Measurements from ENCODE around the gene ITGA5.

The ITGA5 gene

DNA sequence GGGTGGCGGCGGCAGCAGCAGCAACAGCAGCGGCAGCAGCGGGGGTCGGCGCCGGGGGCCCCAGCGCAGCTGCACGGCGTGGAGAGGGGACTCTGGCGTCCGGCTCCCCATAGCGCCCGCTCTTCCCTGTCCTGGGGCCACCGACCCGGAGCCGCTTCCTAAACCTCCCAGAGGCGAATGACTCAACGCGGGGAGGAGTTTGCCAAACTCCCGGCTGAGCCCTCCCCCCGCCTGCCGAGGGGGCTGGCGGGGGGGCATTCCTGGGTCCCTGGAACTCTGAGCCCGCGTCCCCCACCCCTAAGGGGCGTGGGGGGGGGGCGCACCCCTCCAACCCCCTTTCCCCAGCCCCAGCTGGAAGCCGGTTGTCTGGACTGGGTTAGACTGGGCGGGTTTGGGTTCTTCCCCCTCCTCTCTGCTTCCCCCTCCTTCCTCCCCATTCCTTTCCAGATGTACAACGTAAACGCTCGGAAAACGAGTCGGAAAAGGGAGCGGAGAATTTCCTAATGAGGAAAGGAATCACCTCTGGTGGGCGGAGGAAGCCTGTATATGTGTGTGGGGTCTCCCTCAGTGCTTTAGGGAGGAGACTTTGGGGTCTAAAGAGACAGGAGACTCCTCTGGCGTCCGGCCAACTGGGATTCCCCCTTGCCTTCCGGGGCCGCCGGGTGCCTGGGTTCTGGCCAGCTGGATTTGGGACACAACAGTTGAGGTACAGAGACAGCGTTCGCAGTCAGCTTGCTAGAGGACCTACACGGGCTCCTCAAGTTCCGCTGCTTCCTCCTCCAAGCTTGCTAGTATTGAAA is at the start of gene ITGA5:
TSS of gene ITGA5 (minus strand) at position 179 of the 800 bp plus-strand sequence. CDS start at position 111, 68 bp downstream.
- peak; percentile 68 for DNase-seq

DNA sequence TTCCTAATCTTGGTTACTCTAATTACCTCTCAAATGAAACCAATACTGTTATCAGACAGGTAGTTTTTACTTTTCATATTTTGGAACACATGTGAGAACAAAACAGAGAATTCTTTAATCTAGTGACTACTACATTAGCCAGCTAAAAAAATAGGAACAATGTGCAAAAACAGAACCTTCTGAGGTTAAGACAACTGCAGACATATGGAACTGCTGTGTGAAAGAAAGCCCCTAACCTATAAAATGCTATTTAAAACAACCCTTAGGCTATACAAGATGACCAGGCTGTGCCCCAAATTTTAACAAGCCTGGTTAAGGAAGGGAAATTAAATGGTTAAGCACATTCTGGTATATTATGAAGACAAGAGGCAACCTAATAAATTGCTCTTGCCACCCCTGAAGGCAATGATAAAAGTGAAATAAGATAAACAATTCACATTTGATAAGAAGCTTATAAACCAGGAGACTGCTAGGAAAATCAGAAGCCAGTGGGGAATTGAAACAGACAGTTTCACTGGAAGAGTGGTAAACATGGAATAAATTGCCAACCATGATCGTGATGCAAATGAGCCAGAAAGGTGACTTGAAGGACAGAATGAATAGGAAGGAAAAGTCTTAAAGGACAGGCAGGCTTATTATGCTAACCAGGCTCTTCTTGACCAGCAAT is 46.9 kb upstream of the ITGA5 start:
- no peak for DNase-seq

DNA sequence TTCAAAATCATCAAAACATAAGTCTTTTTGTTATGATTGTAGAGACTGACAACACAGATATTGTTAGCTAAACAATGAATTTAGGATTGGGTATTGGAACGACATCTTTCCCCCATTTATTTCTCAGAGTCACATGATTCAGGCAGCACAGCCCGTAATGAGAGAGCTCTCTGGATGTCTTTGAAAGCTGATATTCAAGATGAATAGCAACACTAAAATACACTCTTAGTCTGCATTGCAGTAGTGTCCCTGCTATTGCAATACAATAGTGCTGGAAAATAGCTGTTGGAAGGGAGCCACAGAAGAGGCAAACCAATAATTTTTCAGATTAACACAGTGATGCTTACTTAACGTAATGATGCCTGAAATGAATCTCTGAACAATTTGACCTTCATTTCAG is 44.4 kb upstream of the ITGA5 start:
- DNase-seq = no peak

DNA sequence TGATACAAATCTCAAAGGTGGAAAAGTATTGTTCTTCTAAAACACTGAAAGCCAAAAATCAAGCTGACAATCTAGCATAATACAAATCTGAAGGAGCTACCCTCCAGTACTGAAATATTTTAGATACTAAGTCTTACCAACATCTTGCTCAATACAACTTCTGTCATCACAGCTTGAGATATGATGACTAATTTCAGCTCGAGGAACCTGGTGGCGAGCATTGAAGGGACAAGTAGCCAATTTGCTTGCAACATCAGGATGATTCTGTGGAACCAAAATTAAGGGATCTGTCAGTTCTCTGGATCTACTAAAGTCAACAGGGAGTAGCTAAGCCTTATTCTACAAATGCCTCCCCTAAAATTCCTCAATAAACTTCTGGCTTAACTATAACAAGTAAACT is 44.0 kb upstream of the ITGA5 start:
- DNase-seq = no peak

DNA sequence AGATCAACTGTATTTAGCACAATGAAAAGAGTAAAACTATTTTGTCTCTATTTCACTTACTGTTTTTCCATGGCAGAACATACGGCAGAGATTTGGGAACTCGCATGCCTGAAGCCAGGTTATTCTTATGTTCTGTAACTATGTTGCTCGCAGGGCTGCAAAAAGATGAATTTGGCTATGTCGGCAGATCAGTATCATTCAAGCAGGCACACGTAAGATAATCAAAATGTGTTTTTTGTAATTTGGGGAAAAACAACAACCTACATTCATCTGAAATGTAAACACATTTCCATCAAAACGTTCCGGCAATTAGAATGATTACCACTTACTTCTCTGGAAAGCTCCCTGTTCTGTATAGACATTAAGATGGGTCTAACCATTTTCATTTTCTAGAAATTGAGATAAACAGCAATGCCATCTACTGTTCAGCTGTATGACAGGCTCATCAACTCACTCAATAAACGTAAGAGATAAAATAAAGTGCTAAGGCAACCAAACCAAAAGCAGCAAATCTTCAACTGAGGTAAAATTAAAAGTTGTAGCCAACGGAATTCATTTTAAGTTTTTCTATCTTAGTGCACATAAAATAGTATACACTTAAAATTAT is 41.4 kb upstream of the ITGA5 start:
- DNase-seq = no peak

DNA sequence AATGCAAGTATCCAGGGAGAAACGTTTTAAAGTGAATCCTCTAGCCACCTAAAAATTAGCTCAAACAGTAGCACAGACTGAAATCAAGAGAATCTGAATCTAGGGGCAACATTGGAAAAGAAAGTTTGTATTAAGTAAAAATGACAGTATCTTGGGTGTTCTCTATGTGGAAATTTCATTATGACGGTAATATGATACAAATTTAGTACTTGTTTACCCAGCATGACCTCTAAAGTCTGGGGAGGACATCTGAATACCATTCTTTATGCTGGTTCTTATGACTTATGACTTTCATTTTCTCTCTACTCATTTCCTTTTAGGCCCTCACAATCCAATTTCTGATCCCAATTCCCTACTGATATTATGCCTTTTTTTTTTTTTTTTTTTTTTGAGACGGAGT is 40.3 kb upstream of the ITGA5 start:
- no peak for DNase-seq

DNA sequence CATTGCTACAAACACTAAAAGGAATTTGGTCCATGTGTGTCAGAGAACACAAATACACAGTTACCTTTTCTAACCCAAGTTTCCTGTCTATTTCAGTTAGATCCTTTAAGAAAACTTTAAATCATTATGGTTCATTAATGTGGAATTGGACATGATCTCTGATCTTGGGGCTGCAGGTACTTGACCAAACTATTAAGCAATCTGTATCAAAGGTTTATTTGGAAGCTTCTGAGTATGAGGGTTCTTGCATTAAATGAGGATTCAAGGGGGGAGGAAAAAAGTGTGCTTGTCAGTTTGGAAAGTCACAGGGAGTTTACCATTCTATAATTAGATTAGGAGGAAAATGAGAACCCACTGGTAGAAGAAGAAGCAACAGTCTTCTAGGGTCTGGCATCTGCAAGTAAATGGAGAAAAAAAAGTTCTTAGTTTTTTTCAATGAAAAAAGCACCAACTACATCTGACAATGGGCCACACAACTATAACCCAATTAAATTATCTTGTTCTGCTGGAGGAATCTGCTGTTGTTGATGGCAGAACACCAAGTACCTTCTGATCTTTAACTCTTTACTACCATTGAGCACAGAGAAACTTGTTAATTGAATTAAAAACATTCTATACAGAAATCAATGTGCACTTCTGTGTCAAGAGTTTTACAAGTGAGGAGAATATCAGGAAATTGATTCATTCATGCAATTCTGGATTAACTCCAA is 36.8 kb upstream of the ITGA5 start:
- DNase-seq = no peak

DNA sequence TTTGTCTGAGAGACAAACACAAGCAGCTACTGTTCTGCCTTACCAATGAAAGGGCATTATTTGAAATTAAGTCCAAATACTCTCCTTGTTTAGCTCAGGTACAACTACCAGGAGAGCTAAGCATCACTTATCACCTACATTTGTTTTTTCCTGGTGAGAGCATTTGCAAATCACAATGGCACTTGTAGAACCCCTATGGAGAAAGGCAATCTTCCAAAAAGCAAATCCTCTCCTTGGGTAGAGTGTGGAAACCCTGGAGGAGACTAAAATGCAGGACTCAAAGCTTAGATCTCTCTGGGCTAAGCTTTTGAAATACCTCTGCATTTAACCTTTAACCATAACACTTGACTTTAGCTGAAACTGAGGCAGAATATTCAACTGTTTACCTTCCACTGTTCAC is 33.6 kb upstream of the ITGA5 start:
- DNase-seq = no peak

DNA sequence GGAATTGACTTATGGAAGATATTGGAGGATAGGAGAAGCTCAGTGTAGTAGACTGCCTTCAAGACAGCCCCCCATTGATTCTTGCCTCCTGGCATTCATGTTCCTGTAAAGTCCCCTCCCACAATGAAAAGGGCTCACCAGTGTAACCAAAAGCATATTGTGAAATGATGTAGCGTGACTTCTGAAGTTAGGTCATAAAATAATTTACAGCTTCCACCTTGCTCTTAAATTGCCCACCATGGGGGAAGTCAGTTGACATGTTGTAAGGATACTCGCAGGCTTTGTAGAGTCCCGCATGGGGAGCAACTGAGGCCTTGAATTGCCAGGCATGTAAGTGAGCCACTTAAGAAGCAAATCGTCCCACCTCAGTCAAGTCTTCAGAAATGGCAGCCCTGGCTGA is 29.3 kb upstream of the ITGA5 start:
- no peak for DNase-seq

DNA sequence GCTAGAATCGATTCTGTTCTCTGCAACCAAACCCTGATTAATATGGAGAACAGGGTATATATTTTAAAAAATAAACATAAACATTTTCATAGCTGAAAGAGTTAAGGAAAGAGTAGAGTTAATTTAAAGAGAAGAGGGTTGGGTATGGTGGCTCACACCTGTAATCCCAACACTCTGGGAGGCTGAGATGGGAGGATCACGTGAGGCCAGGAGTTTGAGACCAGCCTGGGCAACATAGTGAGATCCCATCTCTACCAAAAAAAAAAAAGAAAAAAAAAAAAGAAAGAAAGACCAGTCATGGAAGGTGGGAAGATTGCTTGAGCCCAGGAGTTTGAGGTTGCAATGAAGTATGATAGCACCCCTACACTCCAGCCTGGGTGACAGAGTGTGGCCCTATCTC is 28.9 kb upstream of the ITGA5 start:
- no peak for DNase-seq

DNA sequence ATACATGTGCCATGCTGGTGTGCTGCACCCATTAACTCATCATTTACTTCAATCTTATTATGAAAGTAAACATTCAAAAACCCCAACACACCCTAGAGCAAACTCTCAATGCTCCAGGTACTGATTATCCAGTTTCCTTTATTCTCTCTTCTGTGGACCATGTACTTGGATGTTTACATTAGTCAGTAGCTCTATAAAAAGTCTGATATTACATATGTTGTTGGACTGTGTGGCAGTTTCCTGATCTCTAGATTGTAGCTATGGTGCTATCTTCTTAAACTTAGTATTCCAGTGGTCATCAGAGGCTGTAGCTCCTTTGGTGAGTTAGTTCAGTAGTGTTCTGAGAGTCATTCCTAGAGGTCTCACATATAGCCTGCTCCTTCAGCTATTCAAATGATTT is 25.1 kb upstream of the ITGA5 start:
- DNase-seq = no peak

DNA sequence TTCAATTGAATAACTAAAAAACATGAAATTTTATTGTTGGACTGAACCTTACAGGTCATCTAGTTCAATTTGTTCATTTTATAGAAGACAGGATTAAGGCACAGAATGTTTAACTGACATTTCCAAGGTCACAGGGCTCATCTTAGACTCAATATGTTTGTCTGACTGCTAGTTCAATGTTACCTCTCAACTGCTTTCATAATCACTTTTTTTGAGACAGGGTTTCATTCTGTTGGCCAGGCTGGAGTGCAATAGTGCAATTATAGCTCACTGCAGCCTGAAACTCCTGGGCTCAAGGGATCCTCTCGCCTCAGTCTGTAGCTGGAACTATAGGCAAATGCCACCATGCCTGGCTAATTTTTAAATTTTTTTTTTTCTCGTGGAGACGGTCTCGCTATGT is 24.4 kb upstream of the ITGA5 start:
- no peak for DNase-seq

DNA sequence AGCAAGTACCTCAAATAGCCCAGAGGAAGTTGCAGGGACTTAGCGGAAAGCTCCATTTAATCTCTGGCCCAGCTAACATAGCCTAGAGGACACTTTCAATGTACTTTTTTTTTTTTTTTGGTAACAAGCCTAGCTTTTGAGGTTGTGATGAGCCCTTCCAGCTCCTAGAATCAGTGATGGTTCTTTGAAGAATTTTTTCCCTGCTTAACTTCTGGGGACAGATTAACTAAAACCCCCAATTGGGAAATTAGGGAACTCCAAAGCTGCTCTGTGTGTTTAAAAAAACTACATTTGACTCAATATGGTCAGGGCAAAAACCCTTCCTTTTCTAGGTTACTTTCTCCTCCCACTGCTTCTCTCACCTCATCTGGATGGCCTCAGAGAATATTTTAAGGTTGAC is 23.9 kb upstream of the ITGA5 start:
- DNase-seq = no peak

DNA sequence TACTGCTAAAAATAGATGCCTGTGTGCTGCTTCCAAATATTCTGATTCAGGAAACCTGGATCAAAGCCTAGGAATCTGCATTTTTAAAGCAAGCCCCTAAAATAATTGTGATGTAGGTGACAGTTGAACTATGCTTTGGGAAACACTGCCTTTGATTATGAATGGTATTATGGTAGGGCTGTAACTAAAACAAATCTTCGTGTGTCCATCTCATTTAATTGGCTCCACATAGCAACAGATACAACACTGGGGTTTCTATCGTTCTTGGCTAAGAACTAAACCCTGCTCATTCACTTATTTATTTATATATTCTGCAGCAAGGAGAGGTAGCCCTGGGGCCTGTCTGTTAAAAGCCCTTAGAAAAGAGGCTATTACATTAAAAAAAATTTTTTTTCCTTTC is 23.0 kb upstream of the ITGA5 start:
- no peak for DNase-seq

DNA sequence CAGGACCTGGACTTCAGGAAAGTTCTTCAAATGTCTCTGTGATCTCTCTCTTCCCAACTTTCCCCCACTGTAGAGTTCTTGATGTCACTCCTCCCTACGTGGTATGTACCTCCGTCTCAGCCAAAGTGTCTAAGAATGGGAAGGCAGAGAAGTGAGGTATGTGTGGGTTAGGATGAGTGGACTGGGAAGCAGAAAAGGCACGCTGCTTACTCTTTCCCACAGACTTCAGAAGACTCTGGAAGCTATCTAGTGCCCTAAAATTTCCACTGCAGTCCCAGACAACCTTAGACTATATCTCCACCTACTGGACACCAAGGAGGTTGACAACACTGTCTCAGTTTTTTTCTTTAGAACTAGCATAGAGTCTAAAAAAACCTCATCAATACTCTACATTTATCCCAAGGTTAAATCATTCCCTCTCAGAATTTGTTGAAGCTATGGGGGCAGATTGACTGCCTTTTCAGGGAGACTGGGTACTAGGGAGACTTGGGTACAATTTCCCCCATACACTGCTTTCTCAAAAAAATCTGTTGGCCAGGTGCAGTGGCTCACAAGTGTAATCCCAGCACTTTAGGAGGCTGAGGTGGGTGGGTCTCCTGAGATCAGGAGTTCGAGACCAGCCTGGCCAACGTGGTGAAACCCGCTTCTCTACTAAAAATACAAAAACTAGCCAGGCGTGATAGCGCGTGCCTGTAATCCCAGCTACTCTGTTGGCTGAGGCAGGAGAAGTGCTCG is 20.6 kb upstream of the ITGA5 start:
- no peak for DNase-seq

DNA sequence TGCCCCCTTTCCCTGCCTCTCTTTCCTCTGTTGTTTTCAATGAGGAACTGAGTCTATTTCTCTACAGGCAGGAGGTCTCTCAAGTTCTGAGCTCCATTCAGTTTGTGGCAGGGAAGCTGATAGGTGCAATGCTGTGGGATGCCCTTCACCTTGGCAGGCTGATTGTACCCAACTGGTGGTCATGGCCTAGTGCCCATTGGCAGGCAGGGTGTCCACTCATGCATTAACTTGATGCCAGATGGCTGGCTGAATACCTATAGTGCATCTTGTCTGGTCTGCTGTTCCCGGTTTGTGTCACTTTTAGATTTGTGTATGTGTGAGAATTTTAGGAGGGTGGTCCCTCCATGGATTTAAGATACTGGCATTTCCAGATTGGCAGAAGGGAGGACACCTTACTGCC is 20.0 kb upstream of the ITGA5 start:
- DNase-seq = no peak

DNA sequence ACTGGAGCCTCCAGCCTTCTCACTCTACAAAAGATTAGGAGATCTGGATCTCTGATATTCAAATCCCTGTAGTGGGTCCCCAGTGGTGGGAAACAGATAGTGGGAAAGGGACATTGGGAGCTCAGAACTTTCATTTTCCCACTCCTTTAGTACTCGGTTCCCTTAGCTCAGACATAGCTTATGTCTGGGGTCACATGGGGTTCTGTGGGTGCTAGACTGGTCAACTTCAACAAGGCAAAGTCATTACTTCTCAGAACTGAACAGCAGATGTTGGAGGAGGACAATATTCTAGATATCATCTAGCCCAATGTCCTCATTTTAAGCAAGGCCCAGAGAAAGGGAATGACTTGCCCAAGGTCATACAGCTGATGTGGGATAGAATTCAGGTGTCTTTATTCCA is 19.5 kb upstream of the ITGA5 start:
- no peak for DNase-seq

DNA sequence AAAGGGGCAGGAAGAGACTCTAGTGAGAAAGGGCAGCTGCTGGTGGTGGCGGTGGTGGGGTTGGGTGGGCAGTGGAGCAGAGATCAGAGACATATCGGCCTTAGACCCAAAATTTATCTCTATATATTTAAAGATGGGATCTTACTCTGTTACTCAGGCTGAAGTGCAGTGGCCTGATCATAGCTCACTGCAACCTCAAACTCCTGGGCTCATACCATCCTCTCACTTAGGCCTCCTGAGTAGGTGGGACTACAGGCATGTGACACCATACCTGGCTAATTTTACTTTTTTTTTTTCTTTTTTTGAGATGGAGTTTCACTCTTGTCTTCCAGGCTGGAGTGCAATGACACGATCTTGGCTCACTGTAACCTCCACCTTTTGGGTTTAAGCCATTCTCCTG is 18.6 kb upstream of the ITGA5 start:
- no peak for DNase-seq

DNA sequence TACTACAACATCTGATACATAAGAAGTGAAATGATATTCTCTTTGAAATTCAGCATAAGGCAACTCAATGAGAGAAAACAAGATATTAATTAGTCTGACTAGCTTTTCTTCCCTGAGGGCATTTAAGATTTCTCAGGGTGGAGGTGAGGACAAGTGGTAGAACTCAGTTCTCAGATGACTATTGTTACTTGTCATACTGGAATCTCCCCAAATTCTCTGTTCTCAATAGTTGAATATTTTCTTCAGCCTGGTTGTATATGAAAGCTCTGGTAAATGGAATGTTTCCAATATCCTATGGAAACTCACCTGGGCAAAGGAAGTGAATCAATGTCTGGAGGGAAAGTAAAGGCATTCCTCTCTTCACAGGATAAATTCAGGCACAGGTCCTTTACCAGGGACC is 18.2 kb upstream of the ITGA5 start:
- DNase-seq = no peak

DNA sequence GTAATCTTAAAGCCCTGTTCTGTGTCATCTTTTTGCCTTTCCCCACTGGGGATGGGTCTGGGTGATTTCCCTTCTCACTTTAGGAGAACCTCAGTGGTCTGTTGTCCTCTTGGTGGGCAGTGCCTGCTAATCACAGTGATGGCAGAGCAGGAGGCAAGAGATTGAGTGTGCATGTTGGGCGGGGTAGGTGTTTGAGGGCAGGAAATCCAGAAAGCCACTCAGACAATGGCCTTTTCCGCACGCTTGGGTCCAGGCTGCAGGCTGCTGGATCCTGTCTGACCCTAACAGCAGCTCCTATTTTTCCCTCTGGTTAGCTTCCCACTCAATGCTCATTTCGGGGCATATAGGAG is 13.7 kb upstream of the ITGA5 start:
- no peak for DNase-seq

DNA sequence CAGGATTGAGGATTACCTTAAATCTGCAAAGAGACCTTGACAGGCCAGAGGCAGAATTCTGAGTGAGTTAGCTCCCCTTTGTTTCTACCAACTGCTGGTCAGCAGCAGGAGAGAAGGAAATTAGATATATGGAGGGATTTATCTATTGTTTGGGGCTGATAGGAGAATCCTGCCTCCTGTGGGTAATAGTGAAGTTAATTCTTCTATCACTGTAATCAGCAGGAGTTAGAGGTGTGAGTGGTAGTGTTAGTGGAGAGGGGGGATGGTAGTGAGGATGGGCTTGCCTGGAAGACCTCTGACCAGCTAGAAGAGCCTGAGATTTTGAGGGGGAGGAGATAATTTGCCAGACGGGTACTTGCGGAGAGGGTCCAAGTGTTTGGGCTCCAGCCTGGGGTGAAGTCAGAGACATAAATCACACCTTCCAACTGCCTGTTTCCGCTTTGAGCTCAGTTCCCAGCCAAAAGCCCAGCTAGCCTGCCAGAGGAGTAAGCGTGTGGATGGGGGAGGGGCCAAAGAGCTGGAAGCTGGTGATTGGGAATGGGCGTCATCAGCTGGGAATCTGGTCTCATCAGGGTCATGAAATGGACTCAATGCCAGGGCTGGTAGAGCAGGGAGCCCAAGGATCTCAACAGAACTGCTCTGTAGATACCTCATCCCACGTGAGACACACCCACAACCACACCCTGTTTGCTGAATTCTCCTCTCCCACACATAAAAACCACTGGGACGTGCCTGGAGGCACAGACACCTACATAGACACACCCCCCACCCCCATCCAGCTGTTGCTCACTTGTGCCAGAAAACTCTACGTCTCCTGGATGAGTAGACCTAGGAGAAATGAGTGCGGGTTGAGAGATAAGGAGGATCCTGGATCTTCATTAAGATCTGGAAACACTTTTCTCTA is 13.1 kb upstream of the ITGA5 start:
- peak; percentile 52 for DNase-seq

DNA sequence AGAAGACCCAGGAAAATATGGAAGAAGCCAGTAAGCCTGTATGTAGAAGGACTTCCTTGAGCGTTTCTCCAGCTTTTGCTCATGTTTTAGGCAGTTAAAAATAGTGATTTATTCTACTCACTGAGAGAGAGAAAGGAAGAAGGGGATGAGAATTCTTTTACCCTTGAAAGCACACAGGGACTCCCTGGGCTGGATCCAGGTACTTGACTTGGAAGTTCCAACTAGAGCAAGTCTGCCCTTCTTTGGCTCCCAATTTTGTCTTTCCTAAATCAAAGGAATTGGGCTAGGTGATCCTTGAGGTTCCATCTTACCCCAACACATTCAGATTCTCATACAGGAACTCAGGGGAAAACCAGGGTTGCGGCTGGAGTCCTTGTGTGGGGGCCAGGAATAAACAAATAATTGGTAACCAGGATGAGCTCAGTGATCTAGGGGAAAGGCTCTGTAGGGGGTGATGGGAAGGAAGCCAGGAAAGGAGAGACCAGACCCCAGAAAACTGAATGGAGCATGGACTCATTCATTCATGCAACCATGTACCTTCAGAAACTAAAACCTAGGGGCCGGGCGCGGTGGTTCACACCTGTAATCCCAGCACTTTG is 11.5 kb upstream of the ITGA5 start:
- no peak for DNase-seq
